GM21423 (cell line): Measurements from ENCODE around the gene MRPL11.

ENCODE experiments used
- ATAC-seq: cut with Tn5 transposase; IDR thresholded peaks from one replicate; pipeline ENCODE4 v1.9.1; 2021; ENCODE audit warnings: mild to moderate bottlenecking, moderate library complexity; ENCODE audit not compliant: unreplicated experiment

MRPL11 gene

GRCh38 chr11:66407651-66408050, 31.0 kb downstream of the MRPL11 start:
- ATAC-seq = no peak

GRCh38 chr11:66393954-66394353, 44.7 kb downstream of the MRPL11 start:
- ATAC-seq = no peak

GRCh38 chr11:66391322-66391721, 47.3 kb downstream of the MRPL11 start:
- no peak for ATAC-seq

- no peak for ATAC-seq
Measured at GRCh38 chr11:66388780-66389386, 49.8 kb downstream of the MRPL11 start.

GRCh38 chr11:66386171-66387069, 52.2 kb downstream of the MRPL11 start:
- no peak for ATAC-seq
